Rectal smooth muscle tissue (tissue), 1 donor: ENCODE measurements around the gene SCGB2B2.

Experiments
- H3K27ac ChIP-seq: one replicate; pipeline ENCODE4 v1.7.0; 2013; ENCODE audit warnings: low read depth, low read length, inconsistent platforms
- H3K27me3 ChIP-seq: one replicate; pipeline ENCODE4 v1.7.0; 2013; ENCODE audit warnings: low read length; ENCODE audit not compliant: control insufficient read depth, insufficient read depth
- H3K36me3 ChIP-seq: one replicate; pipeline ENCODE4 v1.7.0; 2013; ENCODE audit warnings: low read length; ENCODE audit not compliant: control insufficient read depth, insufficient read depth
- H3K4me1 ChIP-seq: one replicate; pipeline ENCODE4 v1.7.0; 2013; ENCODE audit warnings: low read length; ENCODE audit not compliant: control insufficient read depth, insufficient read depth
- H3K4me3 ChIP-seq: one replicate; pipeline ENCODE4 v1.7.0; 2013; ENCODE audit warnings: low read length
- H3K9ac ChIP-seq: one replicate; pipeline ENCODE4 v1.7.0; 2013; ENCODE audit warnings: low read length

Gene SCGB2B2

DNA sequence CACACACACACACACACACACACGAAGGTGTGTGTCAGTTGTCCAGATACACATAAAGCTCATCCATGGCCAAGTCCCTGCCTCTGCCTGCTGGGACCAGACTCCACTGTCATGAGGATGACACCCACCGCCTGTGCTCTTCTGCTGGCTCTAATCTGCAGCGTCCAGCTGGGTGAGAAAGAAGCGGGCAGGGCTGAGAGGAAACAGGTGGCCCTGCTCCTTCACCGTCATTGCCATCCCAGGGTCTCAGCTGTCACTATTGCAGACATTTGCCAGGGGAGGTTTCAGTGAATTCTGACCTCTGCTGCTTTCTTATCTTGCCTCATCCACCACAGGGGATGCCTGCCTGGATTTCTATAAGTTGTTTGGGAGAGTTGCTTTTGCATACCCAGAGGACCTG is 31.4 kb downstream of the SCGB2B2 start:
- H3K27ac ChIP-seq, result no peak overlapping the region
- H3K4me3 ChIP-seq, result no peak overlapping the region
- H3K27me3 ChIP-seq, result no peaks in the 10 kb centered on the region
- H3K36me3 ChIP-seq, result no peaks in the 10 kb centered on the region
- H3K9ac ChIP-seq, result no peak overlapping the region
- H3K4me1 ChIP-seq, result no peaks in the 10 kb centered on the region

DNA sequence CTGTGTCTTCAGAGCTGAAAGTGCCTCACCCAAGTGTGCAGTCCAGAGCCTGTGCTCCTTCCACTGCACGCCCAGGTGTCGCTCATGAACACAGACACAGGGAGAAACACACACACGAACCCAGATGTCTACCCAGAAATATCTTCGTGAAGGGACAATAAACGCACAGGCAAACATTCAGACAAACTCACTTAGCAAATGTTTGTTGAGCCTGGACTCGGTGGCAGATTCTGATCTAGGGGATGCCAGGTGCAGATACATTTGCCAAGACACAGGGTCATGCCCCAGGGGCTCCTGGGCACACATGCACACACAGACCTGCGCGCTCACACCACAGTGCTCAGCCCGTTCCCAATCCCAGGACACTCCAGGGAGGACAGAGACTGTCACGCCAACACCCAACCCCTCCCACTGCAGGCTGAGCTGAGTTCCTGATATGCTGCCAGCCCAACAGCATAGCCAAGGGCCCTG is 31.9 kb downstream of the SCGB2B2 start:
- Histone ChIP-seq H3K27me3 (no peaks in the 10 kb centered on the region), H3K4me3 (no peak overlapping the region), H3K27ac (no peak overlapping the region), H3K4me1 (no peaks in the 10 kb centered on the region), H3K9ac (no peak overlapping the region), H3K36me3 (no peaks in the 10 kb centered on the region)

DNA sequence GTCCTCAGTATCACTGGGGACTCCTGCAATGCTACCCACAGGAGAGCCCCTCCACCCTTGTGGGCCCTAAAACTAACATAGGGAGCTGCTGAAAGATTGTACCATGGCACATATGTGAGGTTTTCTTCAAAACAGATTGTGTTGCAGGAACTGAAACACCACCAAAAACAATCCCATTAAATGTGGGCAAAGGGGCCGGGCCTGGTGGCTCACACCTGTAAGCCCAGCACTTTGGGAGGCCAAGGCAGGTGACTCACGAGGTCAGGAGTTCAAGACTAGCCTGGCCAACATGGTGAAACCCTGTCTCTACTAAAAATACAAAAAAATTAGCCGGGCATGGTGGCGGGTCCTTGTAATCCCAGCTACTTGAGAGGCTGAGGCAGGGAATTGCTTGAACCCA is 34.7 kb downstream of the SCGB2B2 start:
- Histone ChIP-seq H3K27me3 (no peaks in the 10 kb centered on the region), H3K9ac (no peak overlapping the region), H3K4me3 (no peak overlapping the region), H3K36me3 (no peaks in the 10 kb centered on the region), H3K27ac (no peak overlapping the region), H3K4me1 (no peaks in the 10 kb centered on the region)

DNA sequence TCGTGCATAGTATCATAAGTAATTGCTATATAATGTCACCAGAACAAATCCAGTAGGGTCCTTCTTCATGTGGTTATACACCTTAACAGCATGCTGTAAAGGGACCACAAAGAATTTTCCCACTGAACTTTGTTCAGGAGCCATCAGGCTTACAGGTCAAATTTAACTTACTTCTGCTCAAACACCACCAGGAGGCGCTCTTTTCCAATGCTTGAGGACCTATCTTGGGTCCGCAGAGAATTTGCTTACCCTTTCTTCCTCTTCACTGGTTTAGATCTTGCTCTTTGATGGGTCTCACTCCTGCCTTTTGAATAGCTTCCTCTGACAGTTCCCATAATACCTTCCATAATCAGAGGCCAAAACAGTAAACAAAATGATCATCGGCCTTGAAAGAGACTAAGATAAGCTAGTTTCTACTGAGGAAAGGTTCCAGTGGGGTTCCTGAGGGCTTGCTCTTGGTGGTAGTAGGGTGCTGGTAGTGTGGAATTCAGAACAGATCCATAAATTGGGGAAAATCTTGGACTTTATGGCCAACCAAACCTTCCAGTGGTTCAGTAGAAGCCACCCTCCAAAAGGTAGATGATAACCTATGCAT is 37.4 kb downstream of the SCGB2B2 start:
- Histone ChIP-seq H3K27ac (no peak overlapping the region), H3K36me3 (no peaks in the 10 kb centered on the region), H3K4me3 (no peak overlapping the region), H3K4me1 (no peaks in the 10 kb centered on the region), H3K27me3 (no peaks in the 10 kb centered on the region), H3K9ac (no peak overlapping the region)

DNA sequence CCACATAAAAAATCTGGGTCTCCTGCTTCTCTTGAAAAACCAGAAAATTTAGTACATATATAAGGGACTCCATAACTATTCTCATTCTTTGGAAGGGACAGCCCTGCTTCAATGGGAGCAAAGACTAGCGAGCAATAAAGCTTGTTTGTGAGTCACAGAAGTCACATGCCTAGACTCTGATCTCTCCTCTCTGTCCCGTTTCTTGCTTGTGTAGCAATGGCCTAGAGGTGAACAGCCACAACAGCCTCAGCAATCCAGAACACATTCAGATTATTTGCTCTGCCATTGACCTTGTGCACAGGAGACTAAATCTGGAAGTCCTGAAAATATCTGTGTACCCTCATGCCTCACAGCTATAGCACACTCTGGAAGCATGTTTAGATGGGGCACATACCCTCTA is 43.2 kb downstream of the SCGB2B2 start:
- no peak overlapping the region for H3K4me3 ChIP-seq
- no peaks in the 10 kb centered on the region for H3K36me3 ChIP-seq
- H3K27me3 ChIP-seq, result no peaks in the 10 kb centered on the region
- no peaks in the 10 kb centered on the region for H3K4me1 ChIP-seq
- H3K27ac ChIP-seq, result no peak overlapping the region
- no peak overlapping the region for H3K9ac ChIP-seq
